HCEC 1CT (cell line): ENCODE data around the gene KIF1C.
A peak's percentile ranks its signal among the peaks of the same experiment; 100 is the strongest.

Experiments used
- DNase-seq: peaks from one replicate; pipeline ENCODE4 v3.0.0-alpha.2; 2017

The KIF1C gene

DNA sequence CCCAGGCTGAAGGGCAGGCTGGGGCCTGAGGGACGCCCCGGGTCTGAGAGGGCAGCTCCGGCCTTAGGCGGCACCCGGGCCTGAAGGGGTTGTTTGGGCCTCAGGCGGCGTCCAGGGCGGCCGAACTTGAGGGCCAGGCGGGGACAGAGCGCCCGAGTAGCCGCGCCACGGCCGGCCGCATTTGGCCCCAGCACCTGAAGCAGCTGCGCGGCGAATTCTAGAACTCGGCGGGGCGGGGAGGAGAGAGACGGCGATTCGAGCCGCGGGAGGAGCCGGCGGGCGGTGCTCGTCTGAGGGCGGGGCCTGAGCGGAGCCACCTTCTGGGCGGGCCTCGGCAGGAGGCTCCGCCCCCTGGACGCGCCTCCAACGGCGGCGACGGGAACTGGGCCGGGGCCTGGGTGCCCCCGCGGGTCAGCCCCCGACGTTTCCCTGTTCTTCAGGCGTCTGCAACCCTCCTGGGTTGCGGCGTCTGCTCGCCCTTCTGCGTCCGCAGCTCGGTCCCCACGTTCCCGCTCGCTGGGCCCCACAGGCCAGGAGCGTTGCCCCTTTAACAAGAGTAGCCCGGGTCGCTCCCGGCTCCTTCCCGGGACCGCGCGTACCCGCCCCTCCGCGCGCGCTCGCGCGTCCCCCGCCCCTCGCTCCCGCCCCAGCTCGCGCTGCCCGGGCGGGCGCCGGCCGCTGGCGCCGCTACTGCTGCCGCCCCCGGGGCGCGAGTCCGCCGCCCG is at the start of gene KIF1C, which contains the start of gene INCA1:
TSS of gene KIF1C (plus strand) at position 649 of the 725 bp plus-strand sequence. CDS start 2,297 bp downstream, outside the sequence.
TSS of gene INCA1 (minus strand) at position 221 of the 725 bp plus-strand sequence. CDS start 3,085 bp downstream, outside the sequence.
- DNase-seq: peak; percentile 87

- DNase-seq: peak; percentile 93
Observed at GRCh38 chr17:4948166-4948930, 49.4 kb upstream of the KIF1C start, which contains the start of gene PFN1. TSS of gene PFN1 (minus strand) at chr17:4948530. CDS start at chr17:4948394, 136 bp downstream.

DNA sequence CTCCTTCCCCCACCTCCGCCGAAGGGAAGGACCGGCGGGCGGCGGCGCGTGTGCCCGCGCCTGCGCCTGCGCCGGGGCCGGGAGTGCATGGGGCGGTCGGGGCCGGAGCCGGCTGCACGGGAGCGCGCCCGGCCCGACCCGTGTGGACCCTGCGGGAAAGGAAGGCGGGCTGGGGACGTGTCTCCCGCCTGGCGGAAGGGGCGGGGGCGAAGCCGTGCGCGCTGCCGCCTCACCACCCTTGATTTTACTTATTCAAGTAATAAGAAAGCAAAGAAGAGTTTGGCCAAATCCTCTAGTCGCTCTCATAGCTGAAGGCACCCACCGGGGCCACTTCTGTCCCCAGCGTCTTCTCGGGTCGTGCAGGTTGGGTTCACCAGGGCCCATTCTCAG is 48.8 kb upstream of the KIF1C start:
- peak; percentile 92 for DNase-seq

GRCh38 chr17:4949321-4950074 is 48.3 kb upstream of the KIF1C start:
- DNase-seq: peak; percentile 65

DNA sequence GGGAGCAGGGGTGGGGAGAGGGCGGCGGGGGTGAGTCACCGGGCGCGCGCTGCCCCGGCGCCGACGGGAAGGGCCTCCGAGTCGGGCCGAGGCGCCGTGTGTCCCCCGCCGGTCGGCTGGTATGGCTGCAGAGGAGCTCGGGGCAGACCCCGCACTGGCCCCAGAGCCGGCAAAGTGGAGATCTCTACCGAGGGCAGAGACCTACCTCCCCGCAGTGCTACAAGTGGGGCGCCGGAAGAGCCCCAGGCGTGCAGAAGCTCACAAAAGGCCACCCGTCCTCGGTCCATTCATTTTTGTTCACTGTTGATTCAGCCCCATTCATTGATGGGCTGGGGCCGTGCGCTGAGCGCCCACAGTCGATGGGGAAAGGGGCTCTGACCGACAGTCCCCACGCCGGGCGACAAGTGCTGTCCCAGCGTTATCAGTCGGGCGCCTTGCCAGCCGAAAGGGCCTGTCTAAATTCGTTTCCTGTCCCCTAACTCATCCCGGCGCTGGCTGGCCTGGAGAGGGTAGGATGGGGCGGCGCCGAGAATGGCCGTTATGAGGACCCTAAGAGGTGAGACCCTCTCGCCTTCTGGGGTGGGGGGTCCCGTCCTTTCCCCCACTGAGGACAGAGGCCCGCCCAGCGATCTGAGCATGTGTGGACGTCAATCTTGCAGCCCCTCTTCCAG is 47.5 kb upstream of the KIF1C start:
- DNase-seq: peak; percentile 60

GRCh38 chr17:4950746-4951204 is 47.0 kb upstream of the KIF1C start, which contains the start of gene ENO3:
TSS of gene ENO3 (plus strand) at chr17:4951119. CDS start at chr17:4951830, 711 bp downstream.
- DNase-seq: no peak

- no peak for DNase-seq
Observed at GRCh38 chr17:4951486-4951885, 46.3 kb upstream of the KIF1C start.

DNA sequence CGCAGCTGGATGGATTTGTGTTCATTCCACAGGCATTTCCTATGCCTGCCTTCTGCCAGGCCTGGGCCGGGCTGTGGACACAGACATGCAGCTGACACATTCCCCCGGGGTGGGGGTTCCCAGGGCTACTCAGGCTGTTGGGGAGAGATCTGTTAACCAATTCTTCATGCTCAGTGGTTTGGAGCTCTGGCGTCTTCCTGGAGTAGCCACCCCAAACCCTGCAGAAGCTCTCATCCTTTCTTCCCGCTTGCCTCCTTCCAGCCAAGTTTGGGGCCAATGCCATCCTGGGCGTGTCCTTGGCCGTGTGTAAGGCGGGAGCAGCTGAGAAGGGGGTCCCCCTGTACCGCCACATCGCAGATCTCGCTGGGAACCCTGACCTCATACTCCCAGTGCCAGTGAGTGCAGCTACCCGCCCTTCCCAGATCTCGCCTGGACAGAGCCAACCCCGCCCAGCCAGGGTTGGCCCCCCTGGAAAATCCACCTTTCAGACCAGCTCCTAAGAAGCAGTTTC is 44.2 kb upstream of the KIF1C start:
- DNase-seq: peak; percentile 59

- no peak for DNase-seq
Observed at GRCh38 chr17:4955091-4955490, 42.7 kb upstream of the KIF1C start.

DNA sequence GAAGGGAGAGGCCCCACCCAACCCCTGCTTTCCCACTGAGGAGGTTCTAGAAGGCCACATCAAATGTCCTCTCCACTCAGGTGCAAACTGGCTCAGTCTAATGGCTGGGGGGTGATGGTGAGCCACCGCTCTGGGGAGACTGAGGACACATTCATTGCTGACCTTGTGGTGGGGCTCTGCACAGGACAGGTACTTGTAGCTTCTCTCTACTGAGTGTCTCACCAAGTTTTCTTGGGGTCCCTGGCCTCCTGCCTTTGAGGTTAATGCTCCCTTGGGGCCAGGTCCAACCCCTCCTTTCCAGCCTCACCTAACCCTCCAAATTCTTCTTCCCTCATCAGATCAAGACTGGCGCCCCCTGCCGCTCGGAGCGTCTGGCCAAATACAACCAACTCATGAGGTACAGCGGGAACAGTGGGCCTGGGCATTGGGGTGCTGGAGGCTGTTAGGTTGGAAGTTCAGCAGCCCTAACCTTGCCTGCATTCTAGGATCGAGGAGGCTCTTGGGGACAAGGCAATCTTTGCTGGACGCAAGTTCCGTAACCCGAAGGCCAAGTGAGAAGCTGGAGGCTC is 41.2 kb upstream of the KIF1C start:
- peak; percentile 18 for DNase-seq

DNA sequence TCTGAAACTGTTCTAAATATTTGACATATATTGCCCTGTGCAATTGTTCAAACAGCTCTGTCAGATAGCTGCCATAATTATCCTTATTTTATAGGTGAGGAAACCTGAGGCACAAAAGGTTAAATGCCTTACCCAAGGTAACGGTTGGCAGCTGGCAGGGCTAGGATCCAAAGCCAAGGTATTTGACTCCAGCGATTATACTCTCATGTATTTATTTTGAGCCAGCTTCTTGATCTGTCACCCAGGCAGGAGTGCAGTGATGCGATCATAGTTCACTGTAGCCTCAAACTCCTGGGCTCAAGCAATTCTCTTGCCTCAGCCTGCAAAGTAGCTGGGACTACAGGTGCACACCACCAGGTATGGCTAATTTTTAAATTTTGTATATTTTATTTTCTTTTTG is 39.6 kb upstream of the KIF1C start:
- no peak for DNase-seq

DNA sequence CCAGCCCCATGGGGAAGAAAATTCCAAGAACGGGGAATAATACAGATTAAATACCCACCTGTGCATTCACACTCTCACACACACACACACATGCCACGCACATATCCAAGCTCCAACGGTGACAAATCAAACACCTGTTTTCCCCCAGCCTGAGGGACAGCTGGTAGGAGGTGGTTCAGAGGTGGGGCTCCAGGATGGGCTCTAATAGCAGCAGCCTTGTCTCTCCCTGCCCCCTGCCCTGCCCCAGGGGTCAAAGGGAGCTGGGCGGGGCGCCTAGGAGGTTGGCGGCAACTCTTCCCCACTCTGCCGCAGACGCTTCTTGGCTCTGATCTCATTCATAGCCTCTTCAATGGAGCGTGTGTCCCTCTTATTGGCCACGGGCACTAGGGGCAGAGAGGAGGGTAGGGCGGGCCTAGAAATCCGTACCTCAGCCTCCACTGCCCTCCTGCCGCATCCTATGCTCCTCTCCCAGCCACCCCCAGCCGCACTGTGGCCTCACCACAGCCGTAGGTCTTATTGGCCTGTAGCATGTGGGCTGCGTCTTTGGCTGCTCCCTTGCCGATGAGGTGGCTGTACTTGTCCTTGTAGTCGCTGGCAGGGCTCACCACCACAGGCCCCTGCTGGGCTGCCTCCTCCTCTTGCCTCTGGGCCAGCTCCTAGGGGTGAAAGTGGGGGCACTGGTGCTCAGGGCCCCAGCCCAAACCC is 38.3 kb upstream of the KIF1C start:
- DNase-seq: no peak

DNA sequence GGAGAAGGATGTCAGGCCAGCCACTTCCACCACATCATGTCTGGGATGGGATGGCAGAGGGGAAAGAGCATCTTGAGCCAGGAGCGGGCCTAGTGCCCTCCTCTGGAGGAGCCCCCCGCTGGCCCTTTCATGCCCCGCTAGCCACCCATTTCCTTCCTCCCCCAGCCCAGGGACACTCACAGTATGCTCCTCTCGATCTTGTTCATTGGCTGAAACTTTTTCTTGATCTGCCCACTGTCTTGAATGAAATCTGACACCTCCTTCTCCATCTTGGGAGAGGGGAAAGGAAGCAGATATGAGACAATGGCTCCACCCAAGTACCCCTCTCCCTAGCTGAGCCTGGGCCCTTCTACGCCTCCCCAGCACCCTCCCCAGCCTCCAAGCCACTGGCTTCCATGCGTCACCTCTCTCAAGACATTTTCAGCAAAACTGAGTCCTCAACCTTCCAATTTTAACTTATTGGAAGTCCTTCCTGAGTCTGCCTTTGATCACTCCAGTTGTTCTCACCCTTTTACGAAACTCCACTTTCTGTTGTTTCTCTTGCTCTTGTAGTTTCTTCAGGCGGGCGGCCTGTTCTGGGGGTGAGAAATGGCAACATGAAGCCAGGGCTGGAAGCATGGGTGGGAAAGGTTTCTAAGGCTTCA is 37.3 kb upstream of the KIF1C start:
- no peak for DNase-seq

GRCh38 chr17:4965311-4965986 is 32.3 kb upstream of the KIF1C start:
- DNase-seq: no peak

GRCh38 chr17:4966844-4967538 is 30.8 kb upstream of the KIF1C start:
- DNase-seq: peak; percentile 100

DNA sequence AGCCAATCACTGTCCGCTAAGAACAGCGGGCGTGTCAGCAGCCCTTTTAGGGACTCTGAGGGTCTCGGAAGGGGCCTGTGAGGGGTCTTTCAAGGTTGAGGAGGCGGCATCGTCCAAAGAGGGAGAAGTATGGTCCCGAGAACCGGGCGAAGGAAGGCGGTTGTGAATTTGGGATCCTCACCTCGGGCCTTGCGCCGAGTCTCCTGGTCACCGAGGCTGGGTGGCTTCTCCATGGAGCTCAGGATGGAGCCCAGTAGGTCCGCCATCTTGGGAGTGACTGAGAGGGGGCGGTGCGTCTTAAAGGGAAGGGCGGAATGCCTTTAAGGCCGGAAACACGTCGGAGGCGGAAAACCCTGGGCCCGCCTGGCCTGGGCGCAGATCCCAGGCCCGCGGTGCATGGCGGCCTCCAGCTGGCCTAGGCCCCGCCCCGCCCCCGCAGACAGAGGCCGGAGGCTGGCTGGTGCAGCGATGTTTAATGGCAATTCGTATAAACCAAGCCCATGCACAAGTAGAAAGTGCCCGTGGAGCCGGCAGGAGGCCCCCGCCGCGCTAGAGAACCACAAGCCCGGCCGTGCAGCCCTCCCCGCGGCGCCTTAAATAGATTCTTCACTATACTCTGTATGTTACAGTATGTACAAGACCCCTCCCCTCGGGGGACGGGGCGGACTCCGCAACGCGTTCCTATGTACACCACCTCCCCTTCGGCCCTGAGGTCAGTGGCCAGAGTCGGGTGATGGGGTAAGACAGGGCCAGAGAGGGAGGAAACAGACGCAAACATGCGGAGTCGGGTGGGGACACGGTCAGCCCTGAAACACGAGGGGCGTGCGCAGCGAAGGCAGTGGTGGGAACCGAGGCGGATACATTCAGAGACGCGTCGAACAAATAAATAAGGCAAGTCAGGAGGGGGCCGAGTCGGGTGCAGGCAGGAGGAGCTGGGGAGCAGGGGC is 29.9 kb upstream of the KIF1C start, which contains the start of gene SPAG7:
TSS of gene SPAG7 (minus strand) at position 279 of the 947 bp plus-strand sequence. CDS start at position 266, 13 bp downstream.
- DNase-seq: peak; percentile 95

DNA sequence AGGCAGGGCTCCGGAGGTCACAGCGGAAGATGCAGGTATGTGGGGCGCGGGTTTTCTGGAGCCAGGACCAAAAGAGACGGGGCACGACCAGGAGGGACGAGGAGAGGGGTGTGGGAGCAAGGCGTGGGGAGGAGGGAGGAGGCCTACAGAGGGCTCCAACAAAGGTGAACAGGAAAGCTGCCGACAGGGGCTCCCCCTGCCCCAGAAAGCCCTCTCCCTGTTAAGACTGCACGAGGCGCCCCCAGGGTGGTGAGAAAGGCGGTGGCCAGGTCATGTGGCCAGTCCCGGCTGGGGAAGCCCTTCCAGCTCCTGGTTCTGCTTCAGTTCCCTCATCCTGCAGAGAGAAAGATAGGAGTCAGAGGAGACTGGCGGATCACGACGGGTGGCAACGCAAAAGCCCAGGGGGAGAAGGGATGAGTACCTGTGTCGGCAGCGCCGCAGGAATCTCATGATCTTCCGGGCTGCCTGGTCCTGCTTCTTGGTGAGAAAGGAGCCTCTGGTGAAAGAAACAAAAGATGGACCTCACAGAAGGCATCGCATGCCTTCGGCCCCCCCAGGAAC is 29.2 kb upstream of the KIF1C start:
- DNase-seq: peak; percentile 22
